Neural cell (in vitro differentiated cells): ENCODE data around the gene INPP5E. TPM values are rescaled to one million over a fixed set of nuclear protein-coding genes. Genes with fewer than 3 reads are reported as not detected.

ENCODE experiments used
- H2AFZ ChIP-seq: fragments of 200-600, 300-800 bp; sonication (generic), shearing (Covaris generic); 2 replicates; pipeline ENCODE4 v1.6.0; 2014; ENCODE audit warnings: low read depth, mild to moderate bottlenecking, antibody characterized with exemption, low read length, moderate library complexity
- H3F3A ChIP-seq: fragments of 200-600 bp; shearing (Covaris generic); 2 replicates; pipeline ENCODE4 v1.6.1; 2016; ENCODE audit warnings: mild to moderate bottlenecking, moderate library complexity, mixed read lengths, antibody characterized with exemption, low read length; ENCODE audit not compliant: insufficient read depth, poor library complexity, severe bottlenecking
- H3K27ac ChIP-seq: fragments of 200-600, 300-800 bp; sonication (generic), shearing (Covaris generic); 2 replicates; pipeline ENCODE4 v1.5.1; 2014; ENCODE audit warnings: mild to moderate bottlenecking, low read length, moderate library complexity
- H3K27me3 ChIP-seq: fragments of 300-800, 200-600 bp; sonication (generic), shearing (Covaris generic); 2 replicates; pipeline ENCODE4 v1.6.0; 2014; ENCODE audit warnings: mild to moderate bottlenecking, low read depth, low read length, moderate library complexity; ENCODE audit not compliant: insufficient read depth
- H3K36me3 ChIP-seq: fragments of 300-800, 200-600 bp; sonication (generic), shearing (Covaris generic); 2 replicates; pipeline ENCODE4 v1.5.1; 2014; ENCODE audit warnings: mild to moderate bottlenecking, antibody characterized with exemption, low read length, moderate library complexity; ENCODE audit not compliant: insufficient read depth
- H3K4me2 ChIP-seq: fragments of 300-800, 200-600 bp; sonication (generic), shearing (Covaris generic); 2 replicates; pipeline ENCODE4 v1.6.0; 2014; ENCODE audit warnings: mild to moderate bottlenecking, low read length
- H3K4me3 ChIP-seq: fragments of 300-800, 200-600 bp; sonication (generic), shearing (Covaris generic); 2 replicates; pipeline ENCODE4 v1.5.1; 2014; ENCODE audit warnings: mild to moderate bottlenecking, low read length, moderate library complexity
- H3K79me2 ChIP-seq: fragments of 200-600 bp; shearing (Covaris generic); replicated peaks from 2 replicates; pipeline ENCODE4 v1.6.0; 2014; ENCODE audit warnings: mild to moderate bottlenecking, low read length, moderate library complexity; ENCODE audit not compliant: insufficient read depth
- H3K9ac ChIP-seq: fragments of 300-800, 200-600 bp; sonication (generic), shearing (Covaris generic); 2 replicates; pipeline ENCODE4 v1.6.1; 2016; ENCODE audit warnings: mild to moderate bottlenecking, low read length, mixed read lengths
- H3K9me2 ChIP-seq: fragments of 200-600 bp; shearing (Covaris generic); 2 replicates; pipeline ENCODE4 v1.6.1; 2016; ENCODE audit warnings: mild to moderate bottlenecking, low read length, mixed read lengths; ENCODE audit not compliant: insufficient read depth
- H3K9me3 ChIP-seq: fragments of 200-600, 300-800 bp; sonication (generic), shearing (Covaris generic); 2 replicates; pipeline ENCODE4 v1.6.1; 2016; ENCODE audit warnings: mild to moderate bottlenecking, mixed run types, low read length, moderate library complexity, mixed read lengths
- H4K20me1 ChIP-seq: fragments of 200-600 bp; shearing (Covaris generic); 2 replicates; pipeline ENCODE4 v1.6.1; 2016; ENCODE audit warnings: mild to moderate bottlenecking, mixed run types; ENCODE audit not compliant: insufficient read depth
- EP300 ChIP-seq: fragments of 450-650 bp; conservative IDR thresholded peaks from 2 replicates; pipeline ENCODE4 v1.6.1; 2014; ENCODE audit warnings: antibody characterized with exemption, mild to moderate bottlenecking, moderate library complexity; ENCODE audit not compliant: poor library complexity, severe bottlenecking
- EZH2 ChIP-seq: fragments of 200-600, 300-800 bp; shearing (Covaris generic), sonication (generic); IDR thresholded peaks from 2 replicates; pipeline ENCODE4 v1.6.1; 2014; ENCODE audit warnings: antibody characterized with exemption, low read length, borderline replicate concordance, mild to moderate bottlenecking; ENCODE audit not compliant: insufficient read depth, poor library complexity, severe bottlenecking
- MXI1 ChIP-seq: fragments of 450-650 bp; conservative IDR thresholded peaks from 2 replicates; pipeline ENCODE4 v1.6.1; 2014; ENCODE audit warnings: antibody characterized with exemption, mild to moderate bottlenecking; ENCODE audit not compliant: poor library complexity, severe bottlenecking
- POLR2AphosphoS5 ChIP-seq: IDR thresholded peaks from 2 replicates; pipeline ENCODE4 v1.6.1; 2012
- RAD21 ChIP-seq: fragments of 450-650 bp; conservative IDR thresholded peaks from 2 replicates; pipeline ENCODE4 v1.6.1; 2014; ENCODE audit warnings: antibody characterized with exemption, mild to moderate bottlenecking, moderate library complexity
- REST ChIP-seq: IDR thresholded peaks from 2 replicates; pipeline ENCODE4 v1.6.1; 2012; ENCODE audit warnings: borderline replicate concordance
- SMC3 ChIP-seq: fragments of 450-650 bp; conservative IDR thresholded peaks from 2 replicates; pipeline ENCODE4 v1.6.1; 2014; ENCODE audit warnings: antibody characterized with exemption, mild to moderate bottlenecking, moderate library complexity; ENCODE audit not compliant: poor library complexity
- TAF1 ChIP-seq: IDR thresholded peaks from 2 replicates; pipeline ENCODE4 v1.6.1; 2012; ENCODE audit warnings: low read depth
- polyA plus RNA-seq: library from polyadenylated mRNA; depleted of rRNA; stranded (reverse); fragments of >200 nt; gene quantifications from 2 replicates; pipeline ENCODE4 v1.2.3, GENCODE V29; 2014
- TF ChIP-seq, protein P1 (sequence below): fragments of 450-650 bp; IDR thresholded peaks from 2 replicates; pipeline ENCODE4 v1.5.1; 2014; ENCODE audit warnings: antibody characterized with exemption, mild to moderate bottlenecking, moderate library complexity; ENCODE audit not compliant: poor library complexity, severe bottlenecking

The INPP5E gene
- polyA plus RNA-seq, 1 donor from 2014 or later, result 17.9 TPM

GRCh38 chr9:136402067-136402466, 37.6 kb downstream of the INPP5E start:
- H3K9me3 ChIP-seq, result no peaks in the 10 kb centered on the region
- no peak overlapping the region for H3K27ac ChIP-seq
- H3K9ac ChIP-seq, result no peak overlapping the region
- H2AFZ ChIP-seq, result no peak overlapping the region
- H3K27me3 ChIP-seq, result no peaks in the 10 kb centered on the region
- no peaks in the 10 kb centered on the region for H4K20me1 ChIP-seq
- no peaks in the 10 kb centered on the region for H3F3A ChIP-seq
- peaks cover 3% of the 10 kb centered on the region for H3K36me3 ChIP-seq
- peaks cover 21% of the 10 kb centered on the region for H3K79me2 ChIP-seq
- H3K4me2 ChIP-seq, result no peak overlapping the region
- no peak overlapping the region for H3K4me3 ChIP-seq
- H3K9me2 ChIP-seq, result no peaks in the 10 kb centered on the region
- no peak for TF ChIP-seq MXI1
- TF ChIP-seq EZH2, result no peak
- no peak for TF ChIP-seq POLR2AphosphoS5
- TF ChIP-seq EP300, result no peak
- no peak for TF ChIP-seq TAF1
- TF ChIP-seq, protein P1, sequence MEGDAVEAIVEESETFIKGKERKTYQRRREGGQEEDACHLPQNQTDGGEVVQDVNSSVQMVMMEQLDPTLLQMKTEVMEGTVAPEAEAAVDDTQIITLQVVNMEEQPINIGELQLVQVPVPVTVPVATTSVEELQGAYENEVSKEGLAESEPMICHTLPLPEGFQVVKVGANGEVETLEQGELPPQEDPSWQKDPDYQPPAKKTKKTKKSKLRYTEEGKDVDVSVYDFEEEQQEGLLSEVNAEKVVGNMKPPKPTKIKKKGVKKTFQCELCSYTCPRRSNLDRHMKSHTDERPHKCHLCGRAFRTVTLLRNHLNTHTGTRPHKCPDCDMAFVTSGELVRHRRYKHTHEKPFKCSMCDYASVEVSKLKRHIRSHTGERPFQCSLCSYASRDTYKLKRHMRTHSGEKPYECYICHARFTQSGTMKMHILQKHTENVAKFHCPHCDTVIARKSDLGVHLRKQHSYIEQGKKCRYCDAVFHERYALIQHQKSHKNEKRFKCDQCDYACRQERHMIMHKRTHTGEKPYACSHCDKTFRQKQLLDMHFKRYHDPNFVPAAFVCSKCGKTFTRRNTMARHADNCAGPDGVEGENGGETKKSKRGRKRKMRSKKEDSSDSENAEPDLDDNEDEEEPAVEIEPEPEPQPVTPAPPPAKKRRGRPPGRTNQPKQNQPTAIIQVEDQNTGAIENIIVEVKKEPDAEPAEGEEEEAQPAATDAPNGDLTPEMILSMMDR, result no peak
- no peak for TF ChIP-seq REST
- no peak for TF ChIP-seq SMC3
- no peak for TF ChIP-seq RAD21

DNA sequence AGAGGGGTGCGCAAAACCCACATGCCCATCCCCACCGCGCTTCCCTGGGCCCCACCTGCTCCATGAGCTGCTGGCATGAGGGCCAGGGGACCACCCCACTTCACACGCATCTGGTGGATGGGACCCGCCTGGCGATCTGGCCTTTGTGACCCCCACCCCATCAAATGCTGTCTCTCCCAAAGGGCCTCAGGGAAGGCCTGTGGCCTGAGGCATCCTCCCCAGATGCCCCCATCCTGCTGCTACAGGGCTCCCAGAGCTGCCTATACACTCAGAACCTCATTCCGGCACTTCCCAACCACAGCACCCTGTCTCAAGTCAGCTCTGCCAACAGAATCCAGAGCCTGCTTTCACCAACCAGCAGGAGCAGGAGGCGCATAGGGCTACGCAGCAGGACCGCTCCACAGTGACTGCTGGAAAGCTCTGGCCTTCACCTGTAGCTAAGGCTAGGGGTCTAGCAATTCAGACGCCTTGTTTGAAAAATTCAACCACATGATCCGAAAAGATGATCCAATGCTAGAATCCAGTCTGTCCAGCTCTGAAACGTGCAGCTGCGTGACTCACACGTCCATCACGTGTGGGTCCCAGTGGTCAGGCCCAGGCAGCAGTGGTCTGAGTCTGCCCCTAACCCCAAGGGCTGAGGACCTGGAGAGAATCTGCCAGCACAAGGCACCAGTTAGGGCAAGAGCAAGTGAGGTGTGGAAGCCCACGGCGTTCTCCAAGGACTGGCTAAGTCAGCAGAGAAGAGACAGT, 38.3 kb downstream of the INPP5E start:
- no peaks in the 10 kb centered on the region for H3K9me2 ChIP-seq
- H3F3A ChIP-seq, result no peaks in the 10 kb centered on the region
- H3K79me2 ChIP-seq, result peaks cover 21% of the 10 kb centered on the region
- H2AFZ ChIP-seq, result no peak overlapping the region
- TF ChIP-seq RAD21, result no peak
- no peak for TF ChIP-seq MXI1
- TF ChIP-seq EZH2, result no peak
- no peak for TF ChIP-seq EP300
- no peak for TF ChIP-seq POLR2AphosphoS5
- TF ChIP-seq REST, result no peak
- TF ChIP-seq, protein P1, result no peak
- TF ChIP-seq TAF1, result no peak
- no peak for TF ChIP-seq SMC3
- H3K9ac ChIP-seq, result no peak overlapping the region
- H3K36me3 ChIP-seq, result peaks cover 3% of the 10 kb centered on the region
- H3K4me3 ChIP-seq, result no peak overlapping the region
- H4K20me1 ChIP-seq, result no peaks in the 10 kb centered on the region
- H3K27me3 ChIP-seq, result no peaks in the 10 kb centered on the region
- H3K9me3 ChIP-seq, result no peaks in the 10 kb centered on the region
- H3K27ac ChIP-seq, result no peak overlapping the region
- H3K4me2 ChIP-seq, result no peak overlapping the region
